HG02970 (cell line): Measurements from ENCODE around the gene HTR4.

Experiments
- ATAC-seq: cut with Tn5 transposase; IDR thresholded peaks from one replicate; pipeline ENCODE4 v1.9.1; 2021; ENCODE audit warnings: mild to moderate bottlenecking, moderate library complexity, moderate number of reproducible peaks; ENCODE audit not compliant: unreplicated experiment, low FRiP score

Gene HTR4

GRCh38 chr5:148666353-148666752, 12.0 kb upstream of the HTR4 start:
- no peak for ATAC-seq

GRCh38 chr5:148665431-148665830, 11.1 kb upstream of the HTR4 start:
- no peak for ATAC-seq

GRCh38 chr5:148663509-148663908, 9.2 kb upstream of the HTR4 start:
- ATAC-seq: no peak

GRCh38 chr5:148660346-148660660, 6.0 kb upstream of the HTR4 start:
- ATAC-seq: no peak

- ATAC-seq: no peak
These were observed 5.5 kb upstream of the HTR4 start for GRCh38 chr5:148659641-148660345.

GRCh38 chr5:148653291-148653835, 964 bp downstream of the HTR4 start:
- no peak for ATAC-seq

- no peak for ATAC-seq
These were observed 2.8 kb downstream of the HTR4 start for GRCh38 chr5:148651528-148651927.

- ATAC-seq: no peak
These were observed 8.8 kb downstream of the HTR4 start for GRCh38 chr5:148645527-148645926.

- ATAC-seq: no peak
These were observed 12.6 kb downstream of the HTR4 start for GRCh38 chr5:148641735-148642134.

- no peak for ATAC-seq
These were observed 13.9 kb downstream of the HTR4 start for GRCh38 chr5:148640471-148640870.

GRCh38 chr5:148639081-148639480, 15.2 kb downstream of the HTR4 start:
- ATAC-seq: no peak

GRCh38 chr5:148636353-148636752, 18.0 kb downstream of the HTR4 start:
- ATAC-seq: no peak

- ATAC-seq: no peak
These were observed 18.8 kb downstream of the HTR4 start for GRCh38 chr5:148635321-148636083.

GRCh38 chr5:148633067-148633377, 21.3 kb downstream of the HTR4 start:
- ATAC-seq: no peak

- no peak for ATAC-seq
These were observed 21.9 kb downstream of the HTR4 start for GRCh38 chr5:148632255-148633066.

- ATAC-seq: no peak
These were observed 27.3 kb downstream of the HTR4 start for GRCh38 chr5:148626986-148627385.

GRCh38 chr5:148626081-148626613, 28.2 kb downstream of the HTR4 start:
- ATAC-seq: no peak

- no peak for ATAC-seq
These were observed 29.1 kb downstream of the HTR4 start for GRCh38 chr5:148625250-148625649.

GRCh38 chr5:148623741-148624140, 30.6 kb downstream of the HTR4 start:
- ATAC-seq: no peak

- ATAC-seq: no peak
These were observed 31.2 kb downstream of the HTR4 start for GRCh38 chr5:148623101-148623500.

- ATAC-seq: no peak
These were observed 33.6 kb downstream of the HTR4 start for GRCh38 chr5:148620696-148621095.
